ENCODE measurements around the gene DVL1. TPM values are rescaled to one million over a fixed set of nuclear protein-coding genes. Genes with fewer than 3 reads are reported as not detected.

The DVL1 gene
- total and polyA plus RNA-seq, 9 of the 15 experiments (the other 6 are each of a cell fraction or from before 2014, with no cell fraction given) = 0.62 to 135 (median 24.3) TPM

GRCh38 chr1:1324524-1325287 lies 24.5 kb downstream of the DVL1 start, which contains the start of the genes CPTP and INTS11 (continued):
- TF ChIP-seq TSHZ1 (CRISPR knock-in tag; IDR thresholded peaks at IDR 0.05) (no peak), ZNF445 (CRISPR knock-in tag; IDR thresholded peaks at IDR 0.05; ENCODE audit: low read depth) (no peak), ESRRA (IDR thresholded peaks at IDR 0.05; ENCODE audit: borderline replicate concordance, low read depth) (peak; percentile 76; the same call in 1 of the 2 replicates), SLC30A9 (CRISPR knock-in tag; IDR thresholded peaks at IDR 0.05) (no peak), KAT7 (CRISPR knock-in tag; IDR thresholded peaks at IDR 0.05; ENCODE audit: borderline replicate concordance) (peak; percentile 58; the same call in 1 of the 2 replicates), FOXK1 (CRISPR knock-in tag; IDR thresholded peaks at IDR 0.05; ENCODE audit: borderline replicate concordance) (no peak; the same call in 1 of the 2 replicates), PTRF (tag; IDR thresholded peaks at IDR 0.05) (no peak), ZNF511 (CRISPR knock-in tag; IDR thresholded peaks at IDR 0.05) (0 out of 2 replicates have a peak, but pooled peaks have one; percentile 14), CREB1 (IDR thresholded peaks at IDR 0.05) (no peak), CREB1 (CRISPR knock-in tag; IDR thresholded peaks at IDR 0.05) (peak; percentile 52; the same call in 1 of the 2 replicates), NR2C1 (IDR thresholded peaks at IDR 0.05) (no peak), NR2C1 (tag; IDR thresholded peaks at IDR 0.05) (no peak)
- TF ChIP-seq, protein P1, sequence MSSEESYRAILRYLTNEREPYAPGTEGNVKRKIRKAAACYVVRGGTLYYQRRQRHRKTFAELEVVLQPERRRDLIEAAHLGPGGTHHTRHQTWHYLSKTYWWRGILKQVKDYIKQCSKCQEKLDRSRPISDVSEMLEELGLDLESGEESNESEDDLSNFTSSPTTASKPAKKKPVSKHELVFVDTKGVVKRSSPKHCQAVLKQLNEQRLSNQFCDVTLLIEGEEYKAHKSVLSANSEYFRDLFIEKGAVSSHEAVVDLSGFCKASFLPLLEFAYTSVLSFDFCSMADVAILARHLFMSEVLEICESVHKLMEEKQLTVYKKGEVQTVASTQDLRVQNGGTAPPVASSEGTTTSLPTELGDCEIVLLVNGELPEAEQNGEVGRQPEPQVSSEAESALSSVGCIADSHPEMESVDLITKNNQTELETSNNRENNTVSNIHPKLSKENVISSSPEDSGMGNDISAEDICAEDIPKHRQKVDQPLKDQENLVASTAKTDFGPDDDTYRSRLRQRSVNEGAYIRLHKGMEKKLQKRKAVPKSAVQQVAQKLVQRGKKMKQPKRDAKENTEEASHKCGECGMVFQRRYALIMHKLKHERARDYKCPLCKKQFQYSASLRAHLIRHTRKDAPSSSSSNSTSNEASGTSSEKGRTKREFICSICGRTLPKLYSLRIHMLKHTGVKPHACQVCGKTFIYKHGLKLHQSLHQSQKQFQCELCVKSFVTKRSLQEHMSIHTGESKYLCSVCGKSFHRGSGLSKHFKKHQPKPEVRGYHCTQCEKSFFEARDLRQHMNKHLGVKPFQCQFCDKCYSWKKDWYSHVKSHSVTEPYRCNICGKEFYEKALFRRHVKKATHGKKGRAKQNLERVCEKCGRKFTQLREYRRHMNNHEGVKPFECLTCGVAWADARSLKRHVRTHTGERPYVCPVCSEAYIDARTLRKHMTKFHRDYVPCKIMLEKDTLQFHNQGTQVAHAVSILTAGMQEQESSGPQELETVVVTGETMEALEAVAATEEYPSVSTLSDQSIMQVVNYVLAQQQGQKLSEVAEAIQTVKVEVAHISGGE (CRISPR knock-in tag; IDR thresholded peaks at IDR 0.05) = peak in 1 of 3 experiments; percentile 59; a peak in 3 of 6 replicates
- TF ChIP-seq, protein P2, sequence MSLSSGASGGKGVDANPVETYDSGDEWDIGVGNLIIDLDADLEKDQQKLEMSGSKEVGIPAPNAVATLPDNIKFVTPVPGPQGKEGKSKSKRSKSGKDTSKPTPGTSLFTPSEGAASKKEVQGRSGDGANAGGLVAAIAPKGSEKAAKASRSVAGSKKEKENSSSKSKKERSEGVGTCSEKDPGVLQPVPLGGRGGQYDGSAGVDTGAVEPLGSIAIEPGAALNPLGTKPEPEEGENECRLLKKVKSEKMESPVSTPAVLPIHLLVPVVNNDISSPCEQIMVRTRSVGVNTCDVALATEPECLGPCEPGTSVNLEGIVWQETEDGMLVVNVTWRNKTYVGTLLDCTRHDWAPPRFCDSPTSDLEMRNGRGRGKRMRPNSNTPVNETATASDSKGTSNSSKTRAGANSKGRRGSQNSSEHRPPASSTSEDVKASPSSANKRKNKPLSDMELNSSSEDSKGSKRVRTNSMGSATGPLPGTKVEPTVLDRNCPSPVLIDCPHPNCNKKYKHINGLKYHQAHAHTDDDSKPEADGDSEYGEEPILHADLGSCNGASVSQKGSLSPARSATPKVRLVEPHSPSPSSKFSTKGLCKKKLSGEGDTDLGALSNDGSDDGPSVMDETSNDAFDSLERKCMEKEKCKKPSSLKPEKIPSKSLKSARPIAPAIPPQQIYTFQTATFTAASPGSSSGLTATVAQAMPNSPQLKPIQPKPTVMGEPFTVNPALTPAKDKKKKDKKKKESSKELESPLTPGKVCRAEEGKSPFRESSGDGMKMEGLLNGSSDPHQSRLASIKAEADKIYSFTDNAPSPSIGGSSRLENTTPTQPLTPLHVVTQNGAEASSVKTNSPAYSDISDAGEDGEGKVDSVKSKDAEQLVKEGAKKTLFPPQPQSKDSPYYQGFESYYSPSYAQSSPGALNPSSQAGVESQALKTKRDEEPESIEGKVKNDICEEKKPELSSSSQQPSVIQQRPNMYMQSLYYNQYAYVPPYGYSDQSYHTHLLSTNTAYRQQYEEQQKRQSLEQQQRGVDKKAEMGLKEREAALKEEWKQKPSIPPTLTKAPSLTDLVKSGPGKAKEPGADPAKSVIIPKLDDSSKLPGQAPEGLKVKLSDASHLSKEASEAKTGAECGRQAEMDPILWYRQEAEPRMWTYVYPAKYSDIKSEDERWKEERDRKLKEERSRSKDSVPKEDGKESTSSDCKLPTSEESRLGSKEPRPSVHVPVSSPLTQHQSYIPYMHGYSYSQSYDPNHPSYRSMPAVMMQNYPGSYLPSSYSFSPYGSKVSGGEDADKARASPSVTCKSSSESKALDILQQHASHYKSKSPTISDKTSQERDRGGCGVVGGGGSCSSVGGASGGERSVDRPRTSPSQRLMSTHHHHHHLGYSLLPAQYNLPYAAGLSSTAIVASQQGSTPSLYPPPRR (CRISPR knock-in tag; IDR thresholded peaks at IDR 0.05; ENCODE audit: borderline replicate concordance) = no peak
